Measurements from ENCODE around the gene TMUB2.

DNA sequence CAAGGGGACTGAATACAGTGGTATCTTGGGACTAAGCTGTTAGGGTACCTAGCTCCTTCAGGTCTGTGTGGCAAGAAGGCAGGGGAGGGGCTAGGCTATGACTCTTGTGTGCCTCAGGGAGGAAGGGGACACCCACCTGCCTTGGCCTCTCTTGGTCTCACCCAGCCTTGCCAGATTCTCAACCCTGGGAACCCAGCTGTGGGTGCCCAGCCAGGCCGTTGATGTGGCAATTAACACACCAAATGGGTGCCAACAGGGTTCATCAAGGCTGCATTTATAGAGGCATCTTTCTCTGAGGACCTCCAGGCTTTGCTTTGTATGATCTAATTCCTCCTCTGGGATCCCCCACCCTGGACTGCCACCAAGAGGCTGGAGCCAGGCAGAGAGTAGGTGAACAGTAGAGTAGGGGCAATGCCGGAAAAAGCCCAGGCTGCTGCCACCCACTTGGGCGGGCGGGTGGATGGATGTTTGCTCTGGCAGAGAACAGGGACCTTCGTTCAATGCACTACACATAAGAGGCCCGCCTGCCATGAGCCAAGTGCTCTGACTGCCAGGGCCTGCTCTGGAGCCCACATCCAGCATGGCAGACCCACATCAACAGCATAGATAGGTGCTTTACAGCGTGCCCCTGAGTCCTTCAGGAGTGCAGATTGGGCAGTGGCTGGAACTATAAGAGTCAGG, 19.5 kb upstream of the TMUB2 start:
- no peak for TF ChIP-seq POLR2A (IDR thresholded peaks at IDR 0.05)
- TF ChIP-seq, protein P1, sequence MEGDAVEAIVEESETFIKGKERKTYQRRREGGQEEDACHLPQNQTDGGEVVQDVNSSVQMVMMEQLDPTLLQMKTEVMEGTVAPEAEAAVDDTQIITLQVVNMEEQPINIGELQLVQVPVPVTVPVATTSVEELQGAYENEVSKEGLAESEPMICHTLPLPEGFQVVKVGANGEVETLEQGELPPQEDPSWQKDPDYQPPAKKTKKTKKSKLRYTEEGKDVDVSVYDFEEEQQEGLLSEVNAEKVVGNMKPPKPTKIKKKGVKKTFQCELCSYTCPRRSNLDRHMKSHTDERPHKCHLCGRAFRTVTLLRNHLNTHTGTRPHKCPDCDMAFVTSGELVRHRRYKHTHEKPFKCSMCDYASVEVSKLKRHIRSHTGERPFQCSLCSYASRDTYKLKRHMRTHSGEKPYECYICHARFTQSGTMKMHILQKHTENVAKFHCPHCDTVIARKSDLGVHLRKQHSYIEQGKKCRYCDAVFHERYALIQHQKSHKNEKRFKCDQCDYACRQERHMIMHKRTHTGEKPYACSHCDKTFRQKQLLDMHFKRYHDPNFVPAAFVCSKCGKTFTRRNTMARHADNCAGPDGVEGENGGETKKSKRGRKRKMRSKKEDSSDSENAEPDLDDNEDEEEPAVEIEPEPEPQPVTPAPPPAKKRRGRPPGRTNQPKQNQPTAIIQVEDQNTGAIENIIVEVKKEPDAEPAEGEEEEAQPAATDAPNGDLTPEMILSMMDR (IDR thresholded peaks at IDR 0.05): no peak
- TF ChIP-seq POLR2AphosphoS5 (IDR thresholded peaks at IDR 0.05; ENCODE audit: insufficient read depth in 1 of 2, low read depth in 1 of 2): no peak

Data from vagina (tissue), 2 donors.